ENCODE data around the gene TRAF3IP1.

- TF ChIP-seq, protein P1, sequence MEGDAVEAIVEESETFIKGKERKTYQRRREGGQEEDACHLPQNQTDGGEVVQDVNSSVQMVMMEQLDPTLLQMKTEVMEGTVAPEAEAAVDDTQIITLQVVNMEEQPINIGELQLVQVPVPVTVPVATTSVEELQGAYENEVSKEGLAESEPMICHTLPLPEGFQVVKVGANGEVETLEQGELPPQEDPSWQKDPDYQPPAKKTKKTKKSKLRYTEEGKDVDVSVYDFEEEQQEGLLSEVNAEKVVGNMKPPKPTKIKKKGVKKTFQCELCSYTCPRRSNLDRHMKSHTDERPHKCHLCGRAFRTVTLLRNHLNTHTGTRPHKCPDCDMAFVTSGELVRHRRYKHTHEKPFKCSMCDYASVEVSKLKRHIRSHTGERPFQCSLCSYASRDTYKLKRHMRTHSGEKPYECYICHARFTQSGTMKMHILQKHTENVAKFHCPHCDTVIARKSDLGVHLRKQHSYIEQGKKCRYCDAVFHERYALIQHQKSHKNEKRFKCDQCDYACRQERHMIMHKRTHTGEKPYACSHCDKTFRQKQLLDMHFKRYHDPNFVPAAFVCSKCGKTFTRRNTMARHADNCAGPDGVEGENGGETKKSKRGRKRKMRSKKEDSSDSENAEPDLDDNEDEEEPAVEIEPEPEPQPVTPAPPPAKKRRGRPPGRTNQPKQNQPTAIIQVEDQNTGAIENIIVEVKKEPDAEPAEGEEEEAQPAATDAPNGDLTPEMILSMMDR (IDR thresholded peaks at IDR 0.05), result no peak
- no peak for TF ChIP-seq POLR2A (IDR thresholded peaks at IDR 0.05)
Measured at GRCh38 chr2:238290715-238291549, 29.4 kb upstream of the TRAF3IP1 start.
